Muscle layer of duodenum (tissue), 2 donors: ENCODE measurements around the gene PAPOLA.

Source experiments
- H3K27ac ChIP-seq: one replicate; pipeline ENCODE4 v1.7.0; 2013; ENCODE audit warnings: mild to moderate bottlenecking, low read length
- H3K27me3 ChIP-seq: one replicate; pipeline ENCODE4 v1.7.0; 2013; ENCODE audit warnings: low read depth, mild to moderate bottlenecking, control low read depth, low read length
- H3K36me3 ChIP-seq, 2 donors: one replicate each; pipeline ENCODE4 v1.7.0; 2013; ENCODE audit warnings: low read length in 2 of 2, control low read depth in 1 of 2, mild to moderate bottlenecking in 1 of 2; ENCODE audit not compliant: insufficient read depth in 2 of 2, control insufficient read depth in 1 of 2
- H3K4me1 ChIP-seq, 2 donors: one replicate each; pipeline ENCODE4 v1.7.0; 2013; ENCODE audit warnings: low read length in 2 of 2, mild to moderate bottlenecking in 2 of 2, control low read depth in 1 of 2, moderate library complexity in 1 of 2; ENCODE audit not compliant: insufficient read depth in 2 of 2, control insufficient read depth in 1 of 2
- H3K4me3 ChIP-seq, 2 donors: one replicate each; pipeline ENCODE4 v1.7.0; 2013; ENCODE audit warnings: low read length in 2 of 2, low read depth in 1 of 2, mild to moderate bottlenecking in 1 of 2
- H3K9me3 ChIP-seq, 2 donors: one replicate each; pipeline ENCODE4 v1.7.0; 2013; ENCODE audit warnings: low read length in 2 of 2, control low read depth in 1 of 2, mild to moderate bottlenecking in 1 of 2; ENCODE audit not compliant: control insufficient read depth in 1 of 2
- donor health status: healthy.

PAPOLA gene

DNA sequence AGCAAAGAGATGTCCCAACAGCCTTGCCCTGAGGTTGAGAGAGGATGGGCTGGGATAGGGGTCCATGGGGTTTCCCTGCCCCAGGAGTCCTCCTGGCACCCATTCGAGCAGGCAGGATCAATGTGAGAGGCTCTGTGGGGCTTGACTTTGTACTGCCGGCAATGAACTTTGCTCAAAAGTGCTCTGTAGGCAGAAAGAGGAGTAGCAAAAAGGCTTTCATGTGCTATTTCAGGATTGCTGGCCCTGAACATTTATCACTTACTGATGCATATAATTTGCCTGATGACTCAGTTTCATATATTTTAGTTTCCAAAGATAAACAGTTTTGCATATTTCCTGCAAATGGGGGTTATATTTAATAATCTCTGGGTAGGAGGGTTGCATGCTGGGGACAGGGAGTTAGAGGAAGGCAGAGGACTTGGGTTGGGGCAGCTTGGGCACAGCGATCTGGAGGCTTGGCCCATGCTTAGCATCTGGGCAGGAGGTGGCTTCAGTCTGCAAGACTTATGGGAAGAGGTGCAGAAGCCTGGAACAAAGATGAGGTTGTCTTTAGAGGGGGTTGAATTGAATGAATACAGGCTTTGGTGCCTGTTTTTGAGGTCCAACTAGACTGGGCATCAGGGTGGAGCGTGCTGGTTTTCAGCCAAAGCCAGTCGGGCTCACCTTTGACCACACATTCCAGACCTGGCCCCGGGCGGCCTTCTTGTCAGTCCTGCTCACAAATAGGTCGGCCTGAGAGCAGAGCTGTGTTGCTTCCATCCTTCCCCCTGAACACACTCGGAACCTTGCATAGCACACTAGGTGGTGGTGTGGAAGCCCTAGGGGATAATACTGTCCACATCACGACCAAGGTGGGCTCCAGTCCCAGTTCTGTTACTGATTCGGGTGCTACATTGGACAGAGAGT is 101.4 kb downstream of the PAPOLA start:
- Histone ChIP-seq H3K9me3 (peaks cover 0 to 3% of the 10 kb centered on the region in 2 donors), H3K4me3 (no peak overlapping the region), H3K27ac (no peak overlapping the region), H3K27me3 (no peaks in the 10 kb centered on the region), H3K4me1 (no peaks in the 10 kb centered on the region), H3K36me3 (no peaks in the 10 kb centered on the region)

DNA sequence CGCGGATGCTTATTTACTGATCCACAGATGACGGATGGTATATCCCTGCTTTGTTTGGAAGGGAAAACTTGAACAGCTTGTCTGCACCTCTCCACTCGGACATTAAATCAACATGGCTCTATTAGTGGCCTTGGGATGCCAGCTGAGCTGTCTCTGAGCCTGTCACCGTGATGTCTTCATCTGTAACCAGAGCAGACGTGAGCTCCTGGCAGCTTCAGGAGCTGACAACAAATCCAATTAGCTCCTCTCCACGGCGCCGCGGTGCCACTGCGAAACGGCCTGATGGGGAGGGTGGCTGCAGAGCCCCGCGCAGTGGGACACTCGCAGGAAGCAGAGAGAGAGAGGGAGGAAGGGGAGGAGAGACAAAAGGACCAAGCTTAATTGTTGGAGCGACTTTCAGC is 112.3 kb downstream of the PAPOLA start:
- Histone ChIP-seq H3K4me1 (no peaks in the 10 kb centered on the region), H3K9me3 (no peaks in the 10 kb centered on the region), H3K4me3 (no peak overlapping the region), H3K36me3 (no peaks in the 10 kb centered on the region), H3K27ac (no peak overlapping the region), H3K27me3 (no peaks in the 10 kb centered on the region)

DNA sequence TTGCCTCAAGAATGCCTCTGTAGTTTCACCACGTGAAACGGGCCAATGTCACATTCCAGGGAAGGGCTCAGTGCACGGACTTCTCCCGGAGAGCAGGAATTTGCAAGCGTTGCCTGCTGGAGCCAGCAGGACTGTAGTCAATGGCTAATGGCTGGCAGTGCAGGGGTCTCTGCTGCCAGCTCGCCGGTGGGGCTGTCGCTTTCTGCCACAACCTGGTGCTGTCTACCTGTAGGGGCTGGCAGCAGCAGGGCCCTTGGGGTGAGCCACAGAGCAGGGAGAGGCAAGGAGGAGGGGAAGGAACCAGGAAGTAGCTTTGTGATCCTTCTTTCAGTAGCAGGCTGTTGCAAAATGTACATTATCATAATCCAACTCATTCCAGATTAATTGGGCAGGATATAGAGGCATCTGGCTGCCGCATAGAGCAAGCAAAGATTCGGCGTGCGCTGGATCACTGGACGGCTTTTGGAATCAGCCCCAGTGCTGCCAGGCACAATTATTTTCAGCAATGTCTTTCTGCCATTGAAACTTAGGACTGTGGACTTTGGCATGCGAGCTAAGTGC is 114.1 kb downstream of the PAPOLA start:
- Histone ChIP-seq H3K4me3 (no peak overlapping the region), H3K4me1 (no peaks in the 10 kb centered on the region), H3K27ac (no peak overlapping the region), H3K36me3 (no peaks in the 10 kb centered on the region), H3K27me3 (no peaks in the 10 kb centered on the region), H3K9me3 (no peaks in the 10 kb centered on the region)
